ENCODE data around the gene PKD2. TPM values are rescaled to one million over a fixed set of nuclear protein-coding genes. Genes with fewer than 3 reads are reported as not detected.

Gene PKD2
- total and polyA plus RNA-seq, 2 donors (not counting 1 experiment from before 2014, with no cell fraction given): 109 to 158 TPM

DNA sequence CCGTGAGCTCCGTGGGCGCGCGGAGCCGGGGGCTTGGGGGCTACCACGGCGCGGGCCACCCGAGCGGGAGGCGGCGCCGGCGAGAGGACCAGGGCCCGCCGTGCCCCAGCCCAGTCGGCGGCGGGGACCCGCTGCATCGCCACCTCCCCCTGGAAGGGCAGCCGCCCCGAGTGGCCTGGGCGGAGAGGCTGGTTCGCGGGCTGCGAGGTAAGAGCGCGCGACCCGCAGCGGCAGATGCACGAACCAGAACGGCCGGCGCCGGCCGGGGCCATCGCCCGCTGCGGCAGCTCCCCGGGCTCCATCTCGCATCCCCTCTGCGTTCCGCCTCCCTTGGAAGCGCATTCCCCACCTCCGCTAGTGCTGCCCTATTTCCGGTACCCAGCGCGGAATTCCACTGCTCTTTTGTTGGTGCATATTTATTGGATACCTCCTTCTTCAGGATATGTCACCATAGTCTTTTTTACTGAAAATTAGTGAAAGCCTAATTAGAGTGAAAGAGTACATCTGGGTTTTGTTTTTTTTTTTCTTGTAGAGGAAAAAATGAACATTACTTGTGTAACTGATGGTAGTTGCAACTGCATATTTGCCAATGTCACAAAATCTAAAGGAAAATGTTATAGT lies 797 bp downstream of the PKD2 start:
- peak overlapping the region; percentile 82 for H3K27ac ChIP-seq (ENCODE audit: insufficient read depth, low read length)
- H3K4me1 ChIP-seq (ENCODE audit: control insufficient read depth, extremely low read depth, insufficient read depth, low read length): peaks cover 9% of the 10 kb centered on the region
- no peak overlapping the region for H2AFZ ChIP-seq (ENCODE audit: low read length)
- no peak for TF ChIP-seq EZH2 (IDR thresholded peaks at IDR 0.05; ENCODE audit: low read length, missing control alignments)
- no peak for TF ChIP-seq CTCF (conservative IDR thresholded peaks at IDR 0.05 in 1 of 2, IDR thresholded peaks at IDR 0.05 in 1 of 2; ENCODE audit: low read depth in 1 of 2, low read length in 2 of 2)
- H3K4me2 ChIP-seq (ENCODE audit: extremely low read depth, insufficient read depth, low read length): peak overlapping the region; percentile 89
- H3K9me3 ChIP-seq (ENCODE audit: control insufficient read depth, insufficient read depth, low read depth, low read length): no peaks in the 10 kb centered on the region
- peak overlapping the region; percentile 87 for H3K9ac ChIP-seq (ENCODE audit: insufficient read depth, low read length)
- peak; percentile 48 to 64 for DNase-seq (ENCODE audit: low read depth in 2 of 2)
- peaks cover 2% of the 10 kb centered on the region for H4K20me1 ChIP-seq (ENCODE audit: control insufficient read depth, extremely low read depth, insufficient read depth, low read length)
- H3K4me3 ChIP-seq (replicated peaks in 1 of 4; ENCODE audit: control extremely low read depth in 1 of 4, insufficient read depth in 1 of 4, low read depth in 3 of 4, low read length in 4 of 4): peak overlapping the region; percentile 56 to 98 (median 84)
- no peaks in the 10 kb centered on the region for H3K27me3 ChIP-seq (ENCODE audit: control insufficient read depth, insufficient read depth, low read length)
- no peaks in the 10 kb centered on the region for H3K36me3 ChIP-seq (ENCODE audit: control insufficient read depth, insufficient read depth, low read length)
- peaks cover 53% of the 10 kb centered on the region for H3K79me2 ChIP-seq (ENCODE audit: control insufficient read depth, insufficient read depth, low read length)

GRCh38 chr4:88008743-88009171 lies 1.3 kb downstream of the PKD2 start:
- peak; percentile 24 to 75 for DNase-seq (ENCODE audit: low read depth in 2 of 2)
- no peak overlapping the region for H2AFZ ChIP-seq (ENCODE audit: low read length)
- peaks cover 58% of the 10 kb centered on the region for H3K79me2 ChIP-seq (ENCODE audit: control insufficient read depth, insufficient read depth, low read length)
- H3K36me3 ChIP-seq (ENCODE audit: control insufficient read depth, insufficient read depth, low read length): no peaks in the 10 kb centered on the region
- H4K20me1 ChIP-seq (ENCODE audit: control insufficient read depth, extremely low read depth, insufficient read depth, low read length): peaks cover 2% of the 10 kb centered on the region
- TF ChIP-seq EZH2 (IDR thresholded peaks at IDR 0.05; ENCODE audit: low read length, missing control alignments) (no peak), CTCF (conservative IDR thresholded peaks at IDR 0.05 in 1 of 2, IDR thresholded peaks at IDR 0.05 in 1 of 2; ENCODE audit: low read depth in 1 of 2, low read length in 2 of 2) (no peak)
- H3K9ac ChIP-seq (ENCODE audit: insufficient read depth, low read length): peak overlapping the region; percentile 87
- peak overlapping the region; percentile 56 to 98 (median 84) for H3K4me3 ChIP-seq (replicated peaks in 1 of 4; ENCODE audit: control extremely low read depth in 1 of 4, insufficient read depth in 1 of 4, low read depth in 3 of 4, low read length in 4 of 4)
- peak overlapping the region; percentile 82 for H3K27ac ChIP-seq (ENCODE audit: insufficient read depth, low read length)
- H3K4me2 ChIP-seq (ENCODE audit: extremely low read depth, insufficient read depth, low read length): peak overlapping the region; percentile 89
- H3K4me1 ChIP-seq (ENCODE audit: control insufficient read depth, extremely low read depth, insufficient read depth, low read length): peaks cover 9% of the 10 kb centered on the region
- H3K9me3 ChIP-seq (ENCODE audit: control insufficient read depth, insufficient read depth, low read depth, low read length): no peaks in the 10 kb centered on the region
- H3K27me3 ChIP-seq (ENCODE audit: control insufficient read depth, insufficient read depth, low read length): no peaks in the 10 kb centered on the region

GRCh38 chr4:88009871-88010270 lies 2.4 kb downstream of the PKD2 start:
- no peaks in the 10 kb centered on the region for H3K36me3 ChIP-seq (ENCODE audit: control insufficient read depth, insufficient read depth, low read length)
- H3K9ac ChIP-seq (ENCODE audit: insufficient read depth, low read length): peak overlapping the region; percentile 27
- no peak overlapping the region for H3K27ac ChIP-seq (ENCODE audit: insufficient read depth, low read length)
- H4K20me1 ChIP-seq (ENCODE audit: control insufficient read depth, extremely low read depth, insufficient read depth, low read length): peaks cover 2% of the 10 kb centered on the region
- peak overlapping the region; percentile 89 for H3K4me2 ChIP-seq (ENCODE audit: extremely low read depth, insufficient read depth, low read length)
- TF ChIP-seq EZH2 (IDR thresholded peaks at IDR 0.05; ENCODE audit: low read length, missing control alignments) (no peak), CTCF (conservative IDR thresholded peaks at IDR 0.05 in 1 of 2, IDR thresholded peaks at IDR 0.05 in 1 of 2; ENCODE audit: low read depth in 1 of 2, low read length in 2 of 2) (no peak)
- H3K9me3 ChIP-seq (ENCODE audit: control insufficient read depth, insufficient read depth, low read depth, low read length): no peaks in the 10 kb centered on the region
- H3K79me2 ChIP-seq (ENCODE audit: control insufficient read depth, insufficient read depth, low read length): peaks cover 69% of the 10 kb centered on the region
- no peak overlapping the region for H2AFZ ChIP-seq (ENCODE audit: low read length)
- no peak for DNase-seq (ENCODE audit: low read depth in 2 of 2)
- peaks cover 6% of the 10 kb centered on the region for H3K4me1 ChIP-seq (ENCODE audit: control insufficient read depth, extremely low read depth, insufficient read depth, low read length)
- H3K4me3 ChIP-seq (replicated peaks in 1 of 4; ENCODE audit: control extremely low read depth in 1 of 4, insufficient read depth in 1 of 4, low read depth in 3 of 4, low read length in 4 of 4): peak overlapping the region; percentile 56 to 98 (median 84)
- no peaks in the 10 kb centered on the region for H3K27me3 ChIP-seq (ENCODE audit: control insufficient read depth, insufficient read depth, low read length)

Measured in fibroblast of lung (primary cell).